CD14-positive monocyte (primary cell): ENCODE data around the gene HOXB3. TPM values are rescaled to one million over a fixed set of nuclear protein-coding genes. Genes with fewer than 3 reads are reported as not detected.

Source experiments
- DNase-seq, 3 donors: peaks; one replicate each; pipeline ENCODE4 v3.0.0-alpha.2; 2011 to 2022
- H2AFZ ChIP-seq: 2 replicates; pipeline ENCODE4 v1.6.0; 2012; ENCODE audit warnings: mild to moderate bottlenecking, low read depth, low read length, inconsistent platforms; ENCODE audit not compliant: insufficient read depth, poor library complexity, severe bottlenecking
- H3K27ac ChIP-seq, 2 donors: 1 replicate in 1 of 2; 2 replicates in 1 of 2; pipeline ENCODE4 v1.5.1; 2012 to 2013; ENCODE audit warnings: low read length in 2 of 2, control low read depth in 1 of 2, inconsistent platforms in 1 of 2, low read depth in 1 of 2, mild to moderate bottlenecking in 1 of 2
- H3K27me3 ChIP-seq, 2 donors: one replicate each; pipeline versions ENCODE4 v1.6.0 to v1.6.1; 2011 to 2013; ENCODE audit warnings: low read length in 2 of 2; ENCODE audit not compliant: control insufficient read depth in 2 of 2, insufficient read depth in 2 of 2
- H3K36me3 ChIP-seq, 2 donors: replicated peaks in 1 of 2; 1 replicate in 1 of 2; 2 replicates in 1 of 2; pipeline versions ENCODE4 v1.5.1 to v1.6.1; 2012 to 2013; ENCODE audit warnings: low read length in 2 of 2, control low read depth in 1 of 2, inconsistent platforms in 1 of 2, mild to moderate bottlenecking in 1 of 2; ENCODE audit not compliant: insufficient read depth in 2 of 2, control insufficient read depth in 1 of 2
- H3K4me1 ChIP-seq, 2 donors: 1 replicate in 1 of 2; 2 replicates in 1 of 2; pipeline versions ENCODE4 v1.5.1 to v1.6.1; 2012 to 2013; ENCODE audit warnings: low read length in 2 of 2, control low read depth in 1 of 2, inconsistent platforms in 1 of 2, mild to moderate bottlenecking in 1 of 2, moderate library complexity in 1 of 2; ENCODE audit not compliant: insufficient read depth in 2 of 2, control insufficient read depth in 1 of 2
- H3K4me2 ChIP-seq: replicated peaks from 2 replicates; pipeline ENCODE3; 2012; ENCODE audit warnings: low read length, moderate library complexity, mild to moderate bottlenecking; ENCODE audit not compliant: poor library complexity, severe bottlenecking; ENCODE audit errors: extremely low read depth
- H3K4me3 ChIP-seq, 3 experiments: fragments of 200-600 bp in 1 of 3; sonication (generic) in 1 of 3; replicated peaks in 1 of 3; 1 replicate in 2 of 3; 2 replicates in 1 of 3; pipeline ENCODE4 v1.5.1; 2011 to 2013; ENCODE audit warnings: low read length in 3 of 3, mild to moderate bottlenecking in 3 of 3, control low read depth in 2 of 3, low read depth in 2 of 3, inconsistent platforms in 1 of 3, moderate library complexity in 1 of 3
- H3K79me2 ChIP-seq: 2 replicates; pipeline ENCODE4 v1.6.0; 2012; ENCODE audit warnings: mild to moderate bottlenecking, control low read depth, inconsistent platforms, low read length, moderate library complexity; ENCODE audit not compliant: insufficient read depth
- H3K9ac ChIP-seq: 2 replicates; pipeline ENCODE4 v1.6.0; 2017; ENCODE audit warnings: low read length, mild to moderate bottlenecking; ENCODE audit not compliant: insufficient read depth, poor library complexity, severe bottlenecking
- H3K9me3 ChIP-seq, 2 donors: replicated peaks in 1 of 2; 1 replicate in 1 of 2; 2 replicates in 1 of 2; pipeline versions ENCODE4 v1.5.1 to v1.6.1; 2012 to 2013; ENCODE audit warnings: low read length in 2 of 2, control low read depth in 1 of 2; ENCODE audit not compliant: control insufficient read depth in 1 of 2, insufficient read depth in 1 of 2
- H4K20me1 ChIP-seq: 2 replicates; pipeline ENCODE4 v1.6.0; 2012; ENCODE audit warnings: mild to moderate bottlenecking, low read length, control low read depth, moderate library complexity; ENCODE audit not compliant: insufficient read depth
- H3K27ac Mint-ChIP-seq, 7 donors: one replicate each; pipeline ENCODE4 v1.8.0; 2020; ENCODE audit warnings: mild to moderate bottlenecking in 7 of 7, mixed read lengths in 7 of 7, moderate library complexity in 6 of 7, inconsistent platforms in 2 of 7
- H3K27me3 Mint-ChIP-seq, 3 donors: one replicate each; pipeline ENCODE4 v1.8.0; 2021 to 2022; ENCODE audit warnings: low read depth in 3 of 3, mild to moderate bottlenecking in 3 of 3, mixed read lengths in 3 of 3, moderate library complexity in 3 of 3, inconsistent platforms in 1 of 3
- H3K36me3 Mint-ChIP-seq, 2 donors: one replicate each; pipeline ENCODE4 v1.8.0; 2020; ENCODE audit warnings: mixed read lengths in 2 of 2, inconsistent platforms in 1 of 2, mild to moderate bottlenecking in 1 of 2
- H3K4me1 Mint-ChIP-seq: one replicate; pipeline ENCODE4 v1.8.0; 2020; ENCODE audit warnings: mild to moderate bottlenecking, mixed read lengths
- H3K4me3 Mint-ChIP-seq, 2 donors: one replicate each; pipeline ENCODE4 v1.8.0; 2020; ENCODE audit warnings: mild to moderate bottlenecking in 2 of 2, mixed read lengths in 2 of 2, moderate library complexity in 1 of 2
- H3K9me3 Mint-ChIP-seq, 7 donors: one replicate each; pipeline ENCODE4 v1.8.0; 2020 to 2022; ENCODE audit warnings: mixed read lengths in 7 of 7, mild to moderate bottlenecking in 6 of 7, moderate library complexity in 6 of 7, inconsistent platforms in 2 of 7
- CTCF ChIP-seq: fragments of 200-600 bp; IDR thresholded peaks from one replicate; pipeline ENCODE4 v1.8.0; 2022; ENCODE audit warnings: antibody characterized with exemption, mild to moderate bottlenecking
- WGBS: methylation state at CpG from one replicate; pipeline ENCODE4 v1.1.5; 2013; ENCODE audit warnings: missing lambda C conversion rate; ENCODE audit not compliant: insufficient coverage; 5-methylcytosine and 5-hydroxymethylcytosine counted together
- intact Hi-C, 2 donors: fragments of 100-400 bp; cut with micrococcal nuclease; formaldehyde crosslinking; loops; one replicate each; pipeline versions ENCODE4 v1.15.0 to v1.15.1; 2023
- polyA plus RNA-seq, 3 donors: library from polyadenylated mRNA; depleted of rRNA in 1 of 3; unstranded in 2 of 3; stranded (reverse) in 1 of 3; fragments of 300-500 nt in 2 of 3; fragments of >200 nt in 1 of 3; fragmentation: Illumina TruSeq in 2 of 3; gene quantifications; 1 replicate in 2 of 3; 2 replicates in 1 of 3; pipeline ENCODE4 v1.2.3, GENCODE V29; 2012 to 2021

The HOXB3 gene
- polyA plus RNA-seq, 3 donors, result 0.56 TPM; not detected in 2

GRCh38 chr17:48558831-48559121, 31.3 kb downstream of the HOXB3 start:
- no peak overlapping the region for H3K27ac Mint-ChIP-seq
- DNase-seq, result no peak
- WGBS, result 85% methylated on average over 1 of the region's 2 CpGs

GRCh38 chr17:48558057-48558830, 31.8 kb downstream of the HOXB3 start:
- no peak overlapping the region for H3K4me3 Mint-ChIP-seq
- H3K4me1 Mint-ChIP-seq, result peaks cover 14% of the 10 kb centered on the region
- H3K27me3 Mint-ChIP-seq, result peaks cover 58 to 73% (median 69%) of the 10 kb centered on the region in 3 donors
- H3K4me2 ChIP-seq, result no peak overlapping the region
- H3K9ac ChIP-seq, result no peak overlapping the region
- WGBS, result 94% methylated on average over 6 of the region's 13 CpGs
- H3K36me3 Mint-ChIP-seq, result peaks cover 2 to 12% of the 10 kb centered on the region in 2 donors
- H3K27ac Mint-ChIP-seq, result no peak overlapping the region
- H3K27me3 ChIP-seq, result peaks cover 19 to 58% of the 10 kb centered on the region in 2 donors
- no peak for TF ChIP-seq CTCF
- no peaks in the 10 kb centered on the region for H3K36me3 ChIP-seq
- no peak overlapping the region for H2AFZ ChIP-seq
- no peak overlapping the region for H3K4me3 ChIP-seq
- peaks cover 0 to 11% (median 0%) of the 10 kb centered on the region in 7 donors for H3K9me3 Mint-ChIP-seq
- no peaks in the 10 kb centered on the region for H3K79me2 ChIP-seq
- no peaks in the 10 kb centered on the region for H3K9me3 ChIP-seq
- no peaks in the 10 kb centered on the region for H4K20me1 ChIP-seq
- DNase-seq, result no peak
- intact Hi-C loops, result no loop called here
- peaks cover 3 to 8% of the 10 kb centered on the region in 2 donors for H3K4me1 ChIP-seq
- H3K27ac ChIP-seq, result no peak overlapping the region

More at GRCh38 chr17:48558831-48559121, 31.3 kb downstream of the HOXB3 start:
- H3K79me2 ChIP-seq, result no peaks in the 10 kb centered on the region
- Mint-ChIP-seq H3K27me3 (peaks cover 58 to 74% (median 70%) of the 10 kb centered on the region in 3 donors), H3K4me1 (peaks cover 14% of the 10 kb centered on the region), H3K9me3 (peaks cover 0 to 13% (median under 1%) of the 10 kb centered on the region in 7 donors), H3K36me3 (peaks cover 2 to 12% of the 10 kb centered on the region in 2 donors), H3K4me3 (no peak overlapping the region)
- H3K9me3 ChIP-seq, result no peaks in the 10 kb centered on the region
- no peaks in the 10 kb centered on the region for H4K20me1 ChIP-seq
- intact Hi-C loops, result no loop called here
- TF ChIP-seq CTCF, result no peak
- no peak overlapping the region for H3K4me2 ChIP-seq
- no peak overlapping the region for H3K4me3 ChIP-seq
- H2AFZ ChIP-seq, result no peak overlapping the region
- H3K27ac ChIP-seq, result no peak overlapping the region
- H3K36me3 ChIP-seq, result no peaks in the 10 kb centered on the region
- no peak overlapping the region for H3K9ac ChIP-seq
- peaks cover 19 to 62% of the 10 kb centered on the region in 2 donors for H3K27me3 ChIP-seq
- peaks cover 3 to 8% of the 10 kb centered on the region in 2 donors for H3K4me1 ChIP-seq
